ENCODE results near the gene TMEM258.

The TMEM258 gene

DNA sequence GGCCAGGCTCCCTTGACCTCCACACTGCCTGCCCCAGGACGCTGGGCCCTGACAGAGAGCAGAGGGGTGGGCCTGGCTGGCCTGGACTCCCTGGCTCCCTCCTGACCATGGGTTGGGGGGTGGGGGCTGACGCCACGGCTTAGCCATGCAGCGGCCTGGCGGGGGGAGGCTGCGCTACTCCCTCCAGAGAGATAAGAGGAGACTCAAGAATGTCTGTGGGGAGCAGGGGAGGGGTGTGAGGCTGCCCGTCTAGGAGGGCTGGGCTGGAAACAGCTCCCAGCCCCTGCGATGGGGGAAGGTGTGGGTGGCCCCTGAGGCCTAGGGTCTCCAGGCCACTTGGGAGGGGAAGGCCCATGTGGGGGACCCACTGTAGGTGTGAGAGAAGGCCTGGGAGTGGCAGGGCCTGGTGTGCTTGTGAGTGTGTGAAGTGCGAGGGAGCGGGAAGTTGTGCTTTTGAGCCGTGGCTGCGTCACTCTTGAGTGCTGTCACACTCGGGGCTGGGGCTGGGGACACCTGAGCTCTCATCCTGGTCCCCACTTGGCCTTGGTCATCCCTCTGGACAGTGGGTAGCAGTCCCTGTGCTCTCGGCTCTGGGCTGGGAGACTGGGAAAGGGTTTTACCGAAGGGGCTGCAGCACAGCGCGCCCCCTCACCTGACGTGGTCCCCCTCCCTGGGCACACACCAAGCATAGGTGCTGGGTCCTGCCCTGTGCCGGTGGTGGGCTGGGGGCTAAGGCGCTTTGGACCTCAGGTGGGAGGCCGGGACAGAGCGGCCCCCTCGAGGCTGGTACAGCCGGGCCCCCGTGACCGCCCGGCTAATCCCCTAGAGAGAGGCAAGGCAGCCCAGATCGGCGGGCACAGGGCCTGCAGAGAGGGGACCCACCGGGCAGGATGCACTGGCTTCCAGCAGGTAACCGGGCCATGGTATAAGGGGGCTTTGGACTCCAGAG lies 37.6 kb downstream of the TMEM258 start:
- no peak for DNase-seq

DNA sequence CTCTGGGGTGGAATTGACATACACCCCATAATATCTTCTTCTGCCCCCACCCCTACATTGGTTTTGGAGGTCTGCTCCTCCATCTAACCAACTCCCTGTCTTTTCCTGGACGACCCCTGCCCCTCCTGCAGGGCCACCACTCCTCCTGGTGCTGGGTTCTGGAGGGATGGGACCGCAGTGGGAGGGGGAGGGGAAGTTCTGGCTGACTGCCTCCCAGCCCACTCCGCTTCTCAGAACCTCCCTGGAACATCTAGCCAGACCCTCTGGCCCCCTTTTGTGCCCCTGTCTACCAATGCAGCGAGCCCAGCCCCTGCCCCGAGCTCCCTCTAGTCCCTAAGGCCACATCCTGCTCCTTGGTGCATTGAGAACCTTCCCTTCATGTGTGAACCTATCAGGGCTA lies 38.7 kb downstream of the TMEM258 start:
- DNase-seq = no peak

DNA sequence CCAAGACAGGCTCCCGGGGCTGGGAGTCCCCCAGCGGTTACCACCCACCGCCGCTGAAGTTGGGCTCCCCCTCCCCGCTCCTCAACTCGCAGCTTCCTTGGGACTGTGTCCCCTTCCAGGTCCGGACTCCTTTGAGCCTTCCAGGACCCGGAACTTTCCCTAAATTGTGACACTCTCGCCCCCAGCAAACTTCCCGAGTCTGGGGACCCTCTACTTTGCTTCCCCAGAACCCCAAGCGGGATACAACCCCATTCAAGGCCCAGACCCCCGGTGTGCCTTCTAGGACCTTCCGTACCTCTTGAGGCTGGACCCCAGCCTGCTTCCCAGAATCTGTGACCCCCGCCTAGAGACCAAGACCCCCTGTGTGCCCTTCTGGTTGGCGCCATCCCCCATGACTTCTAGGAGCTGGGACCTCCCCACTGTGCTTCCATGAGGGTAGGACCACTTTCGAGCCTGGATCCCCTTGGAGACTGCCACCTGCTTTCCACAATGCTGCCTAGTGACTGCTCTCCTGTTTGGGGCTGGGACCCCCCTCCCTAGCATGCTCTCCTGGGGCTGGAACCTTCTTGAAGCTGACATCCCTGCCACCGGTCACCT lies 39.4 kb downstream of the TMEM258 start:
- DNase-seq = no peak

DNA sequence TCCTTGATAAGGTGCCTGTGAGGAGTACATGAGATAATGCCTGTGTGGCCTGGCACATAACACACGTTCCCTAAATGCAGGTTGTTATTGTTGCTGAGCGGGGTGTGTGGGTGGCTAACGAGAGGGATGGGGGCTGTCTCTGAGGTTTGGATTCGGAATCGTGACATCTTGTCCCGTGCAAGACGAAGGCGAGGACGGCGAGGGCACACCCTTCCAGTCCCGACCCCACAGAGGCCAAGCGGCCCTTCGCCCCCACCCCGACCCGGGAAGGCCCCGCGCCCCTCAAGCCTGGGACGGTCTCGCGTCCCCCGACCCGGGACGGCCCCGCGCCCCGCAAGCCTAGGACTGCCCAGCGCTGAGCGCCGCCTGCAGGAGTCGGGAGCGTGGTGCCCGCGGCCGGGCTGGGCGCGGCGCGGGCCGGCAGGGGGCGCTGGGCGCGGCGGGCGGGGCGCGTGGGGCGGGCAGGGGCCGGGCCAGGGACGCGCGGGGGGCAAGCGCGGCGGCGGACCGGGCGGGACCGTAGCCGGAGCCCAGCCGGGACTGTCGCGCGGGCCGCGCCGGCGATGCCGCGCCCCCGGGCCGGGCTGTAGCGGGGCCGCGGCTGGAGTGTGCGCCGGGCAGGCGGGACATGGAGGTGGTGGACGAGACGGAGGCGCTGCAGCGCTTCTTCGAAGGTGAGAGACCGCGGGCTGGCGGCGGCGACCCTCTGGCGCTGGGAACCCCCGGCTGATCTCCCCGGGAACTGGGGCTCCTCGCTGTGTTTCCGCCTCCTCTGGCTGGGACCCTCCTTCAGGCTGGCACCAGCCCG lies 40.1 kb downstream of the TMEM258 start, which contains the start of gene MYRF:
TSS of gene MYRF (plus strand) at position 520 of the 808 bp plus-strand sequence. CDS start at position 629, 109 bp downstream.
- no peak for DNase-seq

DNA sequence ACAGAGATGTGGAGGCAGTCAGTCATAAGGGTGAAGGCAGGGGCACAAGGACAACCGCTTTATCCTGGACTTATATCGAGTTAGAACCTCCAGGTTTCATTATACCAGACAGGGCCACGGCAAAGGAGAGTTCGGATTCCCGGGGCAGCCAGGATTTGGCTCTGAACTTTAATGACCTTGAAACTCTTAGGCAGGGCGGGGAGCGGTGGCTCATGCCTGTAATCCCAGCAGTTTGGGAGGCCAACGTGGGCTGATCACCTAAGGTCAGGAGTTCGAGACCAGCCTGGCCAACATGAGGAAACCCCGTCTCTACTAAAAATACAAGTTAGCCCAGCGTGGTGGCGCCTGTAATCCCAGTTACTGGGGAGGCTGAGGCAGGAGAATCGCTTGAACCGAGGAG lies 41.0 kb downstream of the TMEM258 start:
- no peak for DNase-seq

DNA sequence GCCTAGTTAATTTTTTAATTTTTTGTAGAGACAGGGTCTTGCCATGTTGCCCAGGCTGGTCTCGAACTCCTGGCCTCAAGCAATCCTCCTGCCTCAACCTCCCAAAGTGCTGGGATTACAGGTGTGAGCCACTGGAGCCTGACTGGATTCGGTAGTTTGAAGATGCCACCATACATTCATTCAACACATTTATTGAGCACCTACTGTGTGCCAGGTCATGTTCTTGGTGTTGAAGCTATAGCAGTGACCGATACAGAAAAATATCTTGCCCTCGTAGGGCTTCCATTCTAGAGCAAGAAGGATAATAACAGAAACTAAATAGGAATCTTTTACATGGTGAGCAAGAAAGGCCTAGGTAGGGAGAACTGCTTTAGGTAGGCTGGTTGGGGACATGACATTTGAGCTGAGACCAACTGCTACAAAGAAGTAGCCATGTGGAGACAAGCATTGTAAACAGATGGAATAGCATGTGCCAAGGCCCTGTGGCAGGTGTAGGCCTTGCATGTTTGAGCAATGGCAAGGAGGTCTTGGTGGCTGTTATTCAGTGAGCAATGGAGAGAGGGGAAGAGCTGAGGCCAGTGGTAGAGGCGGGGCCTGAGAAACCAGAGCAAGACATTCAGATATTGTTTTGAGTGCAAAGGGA lies 41.6 kb downstream of the TMEM258 start:
- no peak for DNase-seq

DNA sequence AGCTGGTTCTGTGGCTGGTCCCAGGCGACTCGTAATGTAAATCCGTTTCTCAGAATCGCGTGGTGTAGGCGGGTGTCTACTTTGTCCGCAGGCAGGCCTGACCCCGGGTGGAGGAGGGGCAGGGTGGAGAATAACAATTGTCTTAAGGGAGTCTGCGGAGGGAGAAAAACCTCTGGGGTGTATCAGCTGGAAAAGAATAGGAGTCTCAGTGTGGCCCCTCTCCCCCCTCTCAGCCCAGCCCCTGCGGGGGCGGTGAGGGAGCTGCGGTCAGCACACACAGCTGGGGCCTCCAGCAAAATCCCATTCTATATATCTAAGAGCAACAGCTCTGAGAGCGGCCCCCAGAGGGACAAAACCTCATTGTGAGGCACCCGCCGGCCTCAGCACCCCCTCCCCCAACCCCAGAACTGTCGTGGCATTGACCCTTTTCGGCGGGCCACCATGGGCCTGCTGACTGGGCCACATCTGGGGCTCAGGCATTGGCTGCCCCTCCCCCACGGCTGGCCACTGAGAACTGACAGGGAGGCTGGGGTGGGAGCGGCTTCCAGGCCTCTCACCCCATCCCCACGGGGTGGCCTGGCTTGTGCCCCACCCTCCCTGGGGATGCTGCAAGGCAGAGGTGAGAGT lies 42.7 kb downstream of the TMEM258 start:
- no peak for DNase-seq

DNA sequence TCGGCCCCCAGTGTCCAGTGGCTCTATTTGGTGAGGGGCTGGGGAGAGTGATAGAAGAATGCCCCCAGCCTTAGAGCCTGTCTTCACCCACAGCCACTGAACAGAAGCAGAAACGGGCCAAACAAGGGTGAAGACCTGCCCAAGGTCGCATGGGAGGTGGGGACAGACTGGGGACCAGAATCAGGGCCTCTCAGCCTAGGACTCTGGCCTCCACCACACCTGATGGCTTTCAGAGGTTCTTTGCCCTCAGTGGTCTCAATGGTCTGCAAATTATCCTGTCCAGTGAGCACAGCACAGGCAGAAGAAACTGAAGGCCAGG lies 44.5 kb downstream of the TMEM258 start:
- no peak for DNase-seq

DNA sequence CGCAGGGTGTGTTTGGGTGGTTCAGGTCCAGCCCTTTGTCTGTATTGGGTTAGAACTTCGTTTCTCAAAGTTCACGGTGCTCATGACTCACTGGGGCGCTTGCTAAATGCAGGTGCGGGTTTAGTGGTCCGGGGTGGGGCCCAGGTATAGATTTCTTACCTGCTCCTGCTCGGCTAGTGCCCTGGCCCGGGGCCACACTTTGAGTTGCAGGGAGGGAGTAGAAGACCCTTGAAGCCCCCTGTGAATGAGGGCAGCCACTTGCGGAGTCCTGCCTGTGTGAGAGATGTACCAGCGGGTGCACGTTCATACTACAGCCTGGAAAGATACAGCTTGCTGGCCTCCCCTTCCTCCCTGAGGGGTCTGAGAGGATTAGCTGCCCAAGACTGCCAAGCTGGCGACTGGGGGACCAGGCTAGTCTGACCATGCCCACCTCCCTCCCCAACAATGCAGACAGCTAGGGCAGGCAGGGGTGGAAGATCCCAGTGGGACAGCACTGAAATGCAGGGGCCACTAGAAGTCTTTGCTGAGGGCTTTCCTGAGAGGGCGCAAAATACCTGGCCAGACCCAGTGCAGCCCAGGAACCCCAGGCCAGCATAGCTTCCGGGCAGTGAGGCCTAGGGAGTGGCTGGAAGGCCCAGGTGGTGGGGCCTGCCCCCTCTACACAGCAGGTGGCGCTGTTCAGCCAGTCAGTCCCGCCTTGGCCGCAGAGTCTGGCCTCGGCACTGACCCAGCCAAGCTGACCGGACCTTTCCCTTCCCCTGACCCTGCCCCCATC lies 45.0 kb downstream of the TMEM258 start:
- DNase-seq = no peak

DNA sequence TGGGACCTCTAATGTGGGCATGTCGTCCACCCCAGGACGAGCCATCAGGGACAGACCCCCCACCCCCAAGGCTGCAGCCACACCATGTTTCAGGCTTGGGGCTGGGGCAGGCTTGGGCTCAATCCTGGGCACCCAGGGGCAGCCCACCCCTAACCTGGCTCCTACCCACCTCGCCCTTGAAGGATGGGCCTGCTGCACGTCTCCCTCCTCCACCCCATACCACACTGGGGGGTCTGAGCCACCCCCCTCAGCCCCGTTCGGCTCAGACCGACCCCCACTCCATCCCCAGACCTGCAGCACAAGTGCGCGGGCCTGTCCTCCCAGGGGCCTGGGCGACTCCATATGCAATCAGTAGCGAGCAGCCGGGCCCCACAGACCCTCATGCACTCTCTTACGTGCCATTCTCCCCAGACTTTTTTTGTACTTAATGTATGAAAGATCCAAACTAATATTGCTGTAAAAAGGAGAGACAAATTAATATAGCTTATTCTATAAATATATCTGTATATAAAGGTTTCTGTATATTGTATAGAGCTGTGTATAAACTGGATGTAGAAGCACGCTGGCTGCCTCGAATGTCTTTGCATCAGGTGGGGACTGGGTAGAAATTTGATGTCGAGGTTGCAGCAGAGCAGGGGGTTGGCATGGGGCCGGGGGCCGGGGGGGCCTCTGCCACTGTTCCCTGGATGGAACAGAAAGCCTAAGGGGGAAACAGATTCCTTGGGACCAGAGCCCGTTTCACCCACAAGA lies 45.8 kb downstream of the TMEM258 start:
- no peak for DNase-seq

DNA sequence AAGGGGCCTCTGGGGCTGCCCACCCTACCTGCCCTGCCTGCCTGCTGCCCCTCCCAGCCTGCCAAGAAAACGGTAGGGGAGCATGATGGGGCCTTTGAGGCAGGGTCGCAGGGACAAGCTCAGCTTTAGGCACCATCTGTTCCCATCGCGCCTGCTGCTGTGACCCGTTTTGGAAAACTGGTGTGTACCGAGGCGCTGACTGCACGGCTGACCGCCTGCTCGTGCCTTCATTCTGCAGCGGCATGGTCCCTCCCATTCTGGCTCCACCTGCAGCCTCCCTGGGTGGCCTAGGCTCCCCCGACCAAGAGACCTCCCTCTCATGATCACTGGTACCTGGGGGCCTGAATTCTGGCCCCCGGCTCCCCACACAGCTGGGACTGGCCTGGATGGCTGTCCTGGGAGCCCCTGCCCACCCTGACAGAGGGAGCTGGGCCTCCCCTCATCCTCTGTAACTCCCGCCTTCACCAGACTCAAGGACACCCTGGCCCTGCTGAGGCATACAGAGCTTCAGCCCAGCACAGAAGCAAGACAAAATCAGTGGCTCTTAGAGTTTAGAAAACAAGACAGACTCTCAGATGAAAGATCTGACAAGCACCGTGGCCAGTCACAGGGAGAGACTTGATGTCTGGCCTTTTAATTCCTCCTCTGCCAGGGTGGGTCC lies 46.5 kb downstream of the TMEM258 start:
- DNase-seq = no peak

DNA sequence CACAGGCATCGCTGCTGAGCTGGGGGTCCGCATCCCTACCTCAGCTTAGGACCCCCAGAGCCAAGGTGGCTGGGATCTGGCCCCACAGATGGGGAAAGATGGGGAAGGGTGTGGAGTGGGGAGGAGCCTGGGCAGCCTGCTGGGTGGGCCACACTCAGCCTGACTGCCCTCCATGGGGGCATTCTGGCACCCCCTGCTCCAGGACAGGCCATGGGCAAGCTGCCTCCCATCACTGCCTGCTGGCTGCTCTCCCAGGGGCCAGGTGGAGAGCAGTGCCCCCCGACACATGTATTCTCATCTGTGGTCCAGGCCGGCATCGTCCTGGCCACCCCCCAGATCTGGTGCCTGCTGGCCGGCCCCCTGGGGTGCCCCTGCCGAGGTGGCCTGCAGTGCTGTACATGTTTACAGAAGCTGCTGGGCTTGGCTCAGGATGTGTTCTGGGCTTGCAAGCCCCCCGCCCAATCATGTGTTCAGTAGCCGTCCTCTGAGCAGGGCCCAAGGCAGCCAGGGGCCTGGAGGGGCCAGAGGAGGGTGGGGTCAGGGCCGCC lies 47.7 kb downstream of the TMEM258 start:
- no peak for DNase-seq

DNA sequence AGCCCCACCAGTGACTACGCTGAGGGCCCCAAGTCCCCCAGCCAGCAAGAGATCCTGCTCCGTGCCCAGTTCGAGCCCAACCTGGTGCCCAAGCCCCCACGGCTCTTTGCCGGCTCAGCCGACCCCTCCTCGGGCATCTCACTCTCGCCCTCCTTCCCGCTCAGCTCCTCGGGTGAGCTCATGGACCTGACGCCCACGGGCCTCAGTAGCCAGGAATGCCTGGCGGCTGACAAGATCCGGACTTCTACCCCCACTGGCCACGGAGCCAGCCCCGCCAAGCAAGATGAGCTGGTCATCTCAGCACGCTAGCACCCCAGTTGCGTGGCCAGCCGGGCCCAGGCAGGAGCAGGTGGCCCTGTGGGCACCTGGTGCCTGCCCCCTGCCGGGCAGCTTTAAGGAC lies 48.2 kb downstream of the TMEM258 start:
- DNase-seq = no peak

DNA sequence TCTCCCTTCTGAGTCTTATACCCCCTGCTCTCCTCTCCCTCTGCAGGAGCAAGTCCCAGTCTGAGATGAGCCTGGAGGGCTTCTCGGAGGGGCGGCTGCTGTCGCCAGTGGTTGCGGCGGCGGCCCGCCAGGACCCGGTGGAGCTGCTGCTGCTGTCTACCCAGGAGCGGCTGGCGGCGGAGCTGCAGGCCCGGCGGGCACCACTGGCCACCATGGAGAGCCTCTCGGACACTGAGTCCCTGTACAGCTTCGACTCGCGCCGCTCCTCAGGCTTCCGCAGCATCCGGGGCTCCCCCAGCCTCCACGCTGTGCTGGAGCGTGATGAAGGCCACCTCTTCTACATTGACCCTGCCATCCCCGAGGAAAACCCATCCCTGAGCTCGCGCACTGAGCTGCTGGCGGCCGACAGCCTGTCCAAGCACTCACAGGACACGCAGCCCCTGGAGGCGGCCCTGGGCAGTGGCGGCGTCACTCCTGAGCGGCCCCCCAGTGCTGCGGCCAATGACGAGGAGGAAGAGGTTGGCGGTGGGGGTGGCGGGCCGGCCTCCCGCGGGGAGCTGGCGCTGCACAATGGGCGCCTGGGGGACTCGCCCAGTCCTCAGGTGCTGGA lies 48.8 kb downstream of the TMEM258 start:
- no peak for DNase-seq

DNA sequence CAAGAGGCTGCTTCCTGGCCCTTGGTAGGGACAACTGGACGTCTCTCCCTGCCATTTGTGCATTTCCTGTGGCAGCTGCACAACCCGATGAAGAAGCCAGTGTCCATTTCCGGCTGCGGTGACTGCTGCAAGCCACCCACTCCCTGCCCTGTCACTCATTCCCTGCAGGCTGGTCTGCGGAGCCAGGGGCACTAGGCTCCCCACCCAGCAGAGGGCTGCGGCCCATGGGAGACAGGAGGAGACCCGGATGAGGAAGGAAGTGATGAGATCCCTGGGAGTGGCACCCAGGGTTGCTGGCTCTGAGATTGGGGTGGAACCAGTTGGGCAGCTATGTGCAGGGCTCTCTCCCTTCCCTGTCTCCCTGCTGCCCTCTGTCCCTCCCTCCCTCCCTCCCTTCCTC lies 50.0 kb downstream of the TMEM258 start:
- DNase-seq = no peak

DNA sequence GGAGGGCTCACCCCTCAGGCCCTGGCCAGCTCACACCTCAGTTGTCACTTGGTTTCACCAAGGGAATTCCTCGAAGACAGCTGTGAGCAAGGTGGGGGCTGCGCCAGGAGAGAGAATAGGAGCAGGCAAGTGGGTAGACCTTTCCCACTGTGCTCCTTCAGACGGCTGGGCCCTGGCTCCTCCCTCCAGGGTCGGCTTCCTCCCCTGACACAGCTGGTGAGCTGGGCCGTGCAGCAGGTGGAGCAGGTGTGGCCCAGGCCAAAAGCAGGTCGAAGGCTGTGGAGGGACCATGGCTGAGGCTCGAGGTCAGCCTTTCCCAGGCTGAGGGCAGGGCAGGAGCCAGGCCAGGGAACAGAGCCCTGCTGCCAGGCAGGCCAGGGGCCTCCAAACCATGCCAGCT lies 52.4 kb downstream of the TMEM258 start:
- no peak for DNase-seq

DNA sequence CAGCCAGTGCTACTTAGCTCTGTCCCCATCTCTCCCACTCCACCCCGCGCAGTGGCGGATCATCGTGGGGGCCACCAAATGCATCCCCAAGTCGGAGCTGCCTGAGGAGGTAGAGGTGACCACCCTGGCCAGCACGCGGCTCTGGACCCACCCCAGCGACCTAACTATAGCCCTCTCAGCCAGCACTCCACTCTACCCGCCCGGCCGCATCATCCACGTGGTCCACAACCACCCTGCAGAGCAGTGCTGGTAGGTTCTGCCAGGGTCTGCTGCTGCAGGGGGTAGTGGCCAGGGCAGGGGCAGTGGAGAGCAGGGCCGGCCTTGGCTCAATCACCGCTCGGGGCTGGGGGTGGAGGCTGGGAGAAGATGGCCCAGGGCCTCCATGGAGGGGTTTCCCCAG lies 53.0 kb downstream of the TMEM258 start:
- no peak for DNase-seq

Measured in NCI-H748 treated with DMSO at 0.1 percent for 48 hours (cell line).